ENCODE results near the gene CTAGE1. TPM values are rescaled to one million over a fixed set of nuclear protein-coding genes. Genes with fewer than 3 reads are reported as not detected.

Gene CTAGE1
- total RNA-seq, 1 donor from 2014 or later = not detected

GRCh38 chr18:22424565-22424963, 6.8 kb upstream of the CTAGE1 start:
- H3K27me3 ChIP-seq = no peaks in the 10 kb centered on the region
- no peak for DNase-seq
- no peak for TF ChIP-seq CTCF (IDR thresholded peaks at IDR 0.05)
- H3K9me3 ChIP-seq = no peaks in the 10 kb centered on the region
- intact Hi-C loops (cut with DNase I) = no loop called here
- H3K4me1 ChIP-seq = peaks cover 6% of the 10 kb centered on the region
- no peak overlapping the region for H3K27ac ChIP-seq
- no peak overlapping the region for H3K4me3 ChIP-seq
- no peaks in the 10 kb centered on the region for H3K36me3 ChIP-seq
- ATAC-seq = no peak

GRCh38 chr18:22423878-22424564, 6.3 kb upstream of the CTAGE1 start:
- DNase-seq = no peak
- H3K36me3 ChIP-seq = no peaks in the 10 kb centered on the region
- no peak for ATAC-seq
- no peak overlapping the region for H3K4me3 ChIP-seq
- no peaks in the 10 kb centered on the region for H3K27me3 ChIP-seq
- no peak for TF ChIP-seq CTCF (IDR thresholded peaks at IDR 0.05)
- peaks cover 6% of the 10 kb centered on the region for H3K4me1 ChIP-seq
- intact Hi-C loops (cut with DNase I) = no loop called here
- H3K9me3 ChIP-seq = no peaks in the 10 kb centered on the region
- no peak overlapping the region for H3K27ac ChIP-seq

GRCh38 chr18:22422909-22423548, 5.3 kb upstream of the CTAGE1 start:
- peak; percentile 82 for ATAC-seq
- Histone ChIP-seq H3K4me1 (peaks cover 6% of the 10 kb centered on the region), H3K27me3 (no peaks in the 10 kb centered on the region), H3K9me3 (no peaks in the 10 kb centered on the region), H3K4me3 (no peak overlapping the region), H3K27ac (no peak overlapping the region), H3K36me3 (no peaks in the 10 kb centered on the region)
- no peak for TF ChIP-seq CTCF (IDR thresholded peaks at IDR 0.05)
- intact Hi-C loops (cut with DNase I) = no loop called here
- DNase-seq = peak; percentile 69

- Histone ChIP-seq H3K9me3 (no peaks in the 10 kb centered on the region), H3K27me3 (no peaks in the 10 kb centered on the region), H3K4me1 (peaks cover 6% of the 10 kb centered on the region), H3K27ac (no peak overlapping the region), H3K36me3 (no peaks in the 10 kb centered on the region), H3K4me3 (no peak overlapping the region)
- intact Hi-C loops (cut with DNase I) = no loop called here
- ATAC-seq = no peak
- no peak for TF ChIP-seq CTCF (IDR thresholded peaks at IDR 0.05)
- DNase-seq = no peak
These were observed 2.9 kb upstream of the CTAGE1 start for GRCh38 chr18:22420652-22421051.

- intact Hi-C loops (cut with DNase I) = no loop called here
- Histone ChIP-seq H3K27ac (no peak overlapping the region), H3K27me3 (no peaks in the 10 kb centered on the region), H3K36me3 (no peaks in the 10 kb centered on the region), H3K4me3 (no peak overlapping the region), H3K4me1 (peaks cover 9% of the 10 kb centered on the region), H3K9me3 (no peaks in the 10 kb centered on the region)
- ATAC-seq (no peak), DNase-seq (no peak)
- TF ChIP-seq CTCF (IDR thresholded peaks at IDR 0.05) = no peak
These were observed 5.4 kb downstream of the CTAGE1 start for GRCh38 chr18:22412176-22412911.
